OCI-LY7 (cell line): ENCODE data around the gene PKN2. TPM values are rescaled to one million over a fixed set of nuclear protein-coding genes. Genes with fewer than 3 reads are reported as not detected.

ENCODE experiments used
- BruUV-seq: library from RNA; stranded (reverse); fragments of 400-500 nt; replicated peaks from 2 replicates; lab custom pipeline; 2021; lab: Mats Ljungman, UMichigan
- CTCF ChIA-PET: fragments of 300-600 bp; sonication (Branson Sonifier 250); formaldehyde crosslinking; loops from one replicate; lab custom pipeline; 2022; ENCODE audit warnings: antibody characterized with exemption; ENCODE audit not compliant: unreplicated experiment; lab: Charles Lee
- POLR2A ChIA-PET: fragments of 300-600 bp; sonication (Branson Sonifier 250); formaldehyde crosslinking; loops from one replicate; lab custom pipeline; 2022; ENCODE audit warnings: antibody characterized with exemption; lab: Charles Lee
- DNase-seq: peaks from one replicate; pipeline ENCODE4 v3.0.0-alpha.2; 2015; ENCODE audit warnings: low spot score
- H2AFZ ChIP-seq: fragments of 200-600 bp; sonication (generic), shearing (Covaris generic); 2 replicates; pipeline ENCODE4 v1.6.1; 2014; ENCODE audit warnings: mild to moderate bottlenecking, antibody characterized with exemption, low read length, moderate library complexity
- H3K27ac ChIP-seq: fragments of 200-600 bp; sonication (generic); 2 replicates; pipeline ENCODE4 v1.5.1; 2014; ENCODE audit warnings: mixed run types, low read depth, mild to moderate bottlenecking, moderate library complexity, low read length, inconsistent platforms; ENCODE audit not compliant: poor library complexity, severe bottlenecking
- H3K36me3 ChIP-seq: fragments of 200-600 bp; sonication (generic); 2 replicates; pipeline ENCODE4 v1.6.1; 2014; ENCODE audit warnings: mild to moderate bottlenecking, antibody characterized with exemption, low read length, moderate library complexity, mixed read lengths; ENCODE audit not compliant: insufficient read depth
- H3K4me1 ChIP-seq: fragments of 200-600 bp; sonication (generic); 2 replicates; pipeline ENCODE4 v1.5.1; 2014; ENCODE audit warnings: mild to moderate bottlenecking, low read length; ENCODE audit not compliant: insufficient read depth, poor library complexity, severe bottlenecking
- H3K4me2 ChIP-seq: fragments of 200-600 bp; sonication (generic); 2 replicates; pipeline ENCODE4 v1.6.1; 2014; ENCODE audit warnings: mild to moderate bottlenecking, low read length
- H3K4me3 ChIP-seq: fragments of 200-600 bp; sonication (generic); 2 replicates; pipeline ENCODE4 v1.5.1; 2014; ENCODE audit warnings: mild to moderate bottlenecking, low read depth, low read length; ENCODE audit not compliant: poor library complexity, severe bottlenecking
- H3K79me2 ChIP-seq: fragments of 200-600 bp; sonication (generic); 2 replicates; pipeline ENCODE4 v1.6.1; 2016; ENCODE audit warnings: low read depth, mild to moderate bottlenecking, low read length, moderate library complexity, mixed read lengths; ENCODE audit not compliant: insufficient read depth
- H3K9me2 ChIP-seq: fragments of 200-600 bp; sonication (generic); 2 replicates; pipeline ENCODE4 v1.6.1; 2016; ENCODE audit warnings: mild to moderate bottlenecking, low read length, mixed read lengths; ENCODE audit not compliant: insufficient read depth
- H3K9me3 ChIP-seq: fragments of 200-600 bp; sonication (generic); 2 replicates; pipeline ENCODE4 v1.6.1; 2014; ENCODE audit warnings: mild to moderate bottlenecking, mixed run types, low read length, mixed read lengths
- H4K20me1 ChIP-seq: fragments of 200-600 bp; sonication (generic); 2 replicates; pipeline ENCODE4 v1.6.1; 2014; ENCODE audit warnings: mild to moderate bottlenecking, antibody characterized with exemption, low read length, moderate library complexity, mixed read lengths; ENCODE audit not compliant: insufficient read depth
- EZH2phosphoT487 ChIP-seq: fragments of 200-600 bp; sonication (generic); IDR thresholded peaks from 2 replicates; pipeline ENCODE4 v1.6.1; 2018; ENCODE audit warnings: low read depth, borderline replicate concordance, mild to moderate bottlenecking, mixed run types, antibody characterized with exemption, low read length, moderate library complexity, mixed read lengths
- intact Hi-C: fragments of 100-400 bp; cut with micrococcal nuclease; formaldehyde crosslinking; loops from one replicate; pipeline ENCODE4 v1.10.0; 2022; ENCODE audit not compliant: unreplicated experiment
- total RNA-seq, 2 experiments: library from RNA; depleted of rRNA in 1 of 2; stranded (reverse); fragments of >200 nt in 1 of 2; shearing (Covaris generic) in 1 of 2; gene quantifications; 2 replicates each; pipeline ENCODE4 v1.2.3, GENCODE V29; 2014 to 2022
- TF ChIP-seq, protein P1 (sequence below): fragments of 200-600 bp; sonication (generic); conservative IDR thresholded peaks from 2 replicates; pipeline ENCODE4 v1.5.1; 2014; ENCODE audit warnings: mild to moderate bottlenecking, antibody characterized with exemption, low read length, moderate library complexity, mixed read lengths

PKN2 gene
- total RNA-seq, 2 experiments from 2014 or later: 22.3 to 28.2 TPM

- CTCF ChIA-PET: no interaction called here
These were observed 57.3 kb downstream of the PKN2 start for GRCh38 chr1:88741413-88741812.

DNA sequence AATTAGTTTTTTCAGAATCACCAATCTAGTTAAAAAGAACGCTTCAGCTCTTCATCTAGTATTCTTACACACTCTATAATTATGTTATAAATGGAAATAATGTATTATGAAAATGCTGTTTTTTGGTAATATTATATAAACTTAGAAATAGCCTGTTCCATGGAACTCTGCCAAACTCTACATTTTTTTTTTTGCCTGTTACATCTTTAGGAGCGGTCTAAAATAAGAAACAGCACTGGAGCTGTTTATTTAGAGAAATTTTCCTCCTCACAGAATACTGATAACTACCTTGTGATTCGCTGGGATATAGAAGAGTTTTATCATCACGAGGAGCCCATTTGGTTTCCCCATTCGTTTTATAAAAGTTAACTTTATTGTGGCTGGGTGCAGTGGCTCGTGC, 58.5 kb downstream of the PKN2 start:
- ChIA-PET POLR2A (interaction anchor here (0.6 kb wide), 1 partner anchor 145 kb away, joined by 4 read pairs; no protein-coding TSS in a partner anchor), CTCF (no interaction called here)
- TF ChIP-seq, protein P1, sequence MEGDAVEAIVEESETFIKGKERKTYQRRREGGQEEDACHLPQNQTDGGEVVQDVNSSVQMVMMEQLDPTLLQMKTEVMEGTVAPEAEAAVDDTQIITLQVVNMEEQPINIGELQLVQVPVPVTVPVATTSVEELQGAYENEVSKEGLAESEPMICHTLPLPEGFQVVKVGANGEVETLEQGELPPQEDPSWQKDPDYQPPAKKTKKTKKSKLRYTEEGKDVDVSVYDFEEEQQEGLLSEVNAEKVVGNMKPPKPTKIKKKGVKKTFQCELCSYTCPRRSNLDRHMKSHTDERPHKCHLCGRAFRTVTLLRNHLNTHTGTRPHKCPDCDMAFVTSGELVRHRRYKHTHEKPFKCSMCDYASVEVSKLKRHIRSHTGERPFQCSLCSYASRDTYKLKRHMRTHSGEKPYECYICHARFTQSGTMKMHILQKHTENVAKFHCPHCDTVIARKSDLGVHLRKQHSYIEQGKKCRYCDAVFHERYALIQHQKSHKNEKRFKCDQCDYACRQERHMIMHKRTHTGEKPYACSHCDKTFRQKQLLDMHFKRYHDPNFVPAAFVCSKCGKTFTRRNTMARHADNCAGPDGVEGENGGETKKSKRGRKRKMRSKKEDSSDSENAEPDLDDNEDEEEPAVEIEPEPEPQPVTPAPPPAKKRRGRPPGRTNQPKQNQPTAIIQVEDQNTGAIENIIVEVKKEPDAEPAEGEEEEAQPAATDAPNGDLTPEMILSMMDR: no peak
- no peak for TF ChIP-seq EZH2phosphoT487
- 0 out of 2 replicates have a peak, but pooled peaks cover 4% of the 10 kb centered on the region for H4K20me1 ChIP-seq
- H2AFZ ChIP-seq: no peak overlapping the region
- H3K79me2 ChIP-seq: peaks cover 33% of the 10 kb centered on the region; the same call in 1 of the 2 replicates
- BruUV-seq: no TSS peak
- peaks cover 32% of the 10 kb centered on the region for H3K36me3 ChIP-seq
- no peak overlapping the region for H3K27ac ChIP-seq
- H3K4me1 ChIP-seq: no peaks in the 10 kb centered on the region
- intact Hi-C loops: loop anchor here (5.0 kb wide), 1 partner anchor 50 kb away; no protein-coding TSS in a partner anchor
- no peak for DNase-seq
- H3K9me3 ChIP-seq: no peaks in the 10 kb centered on the region
- no peaks in the 10 kb centered on the region for H3K9me2 ChIP-seq
- no peak overlapping the region for H3K4me3 ChIP-seq
- H3K4me2 ChIP-seq: no peak overlapping the region

More at GRCh38 chr1:88741413-88741812, 57.3 kb downstream of the PKN2 start:
- Histone ChIP-seq H3K4me1 (no peaks in the 10 kb centered on the region), H4K20me1 (0 out of 2 replicates have a peak, but pooled peaks cover 4% of the 10 kb centered on the region), H3K4me2 (no peak overlapping the region), H3K27ac (no peak overlapping the region), H3K9me2 (no peaks in the 10 kb centered on the region), H2AFZ (no peak overlapping the region), H3K9me3 (0 out of 2 replicates have a peak, but pooled peaks cover 2% of the 10 kb centered on the region), H3K79me2 (peaks cover 45% of the 10 kb centered on the region; the same call in 1 of the 2 replicates), H3K36me3 (peaks cover 36% of the 10 kb centered on the region), H3K4me3 (no peak overlapping the region)
- POLR2A ChIA-PET: interaction anchor here (0.5 to 0.6 kb wide), 2 partner anchors 58 to 151 kb away, joined by 3 to 6 read pairs; no protein-coding TSS in a partner anchor
- BruUV-seq: no TSS peak
- intact Hi-C loops: loop anchor here (5.0 kb wide), 1 partner anchor 51 kb away; no protein-coding TSS in a partner anchor
- no peak for TF ChIP-seq EZH2phosphoT487
- TF ChIP-seq, protein P1: no peak
- no peak for DNase-seq

DNA sequence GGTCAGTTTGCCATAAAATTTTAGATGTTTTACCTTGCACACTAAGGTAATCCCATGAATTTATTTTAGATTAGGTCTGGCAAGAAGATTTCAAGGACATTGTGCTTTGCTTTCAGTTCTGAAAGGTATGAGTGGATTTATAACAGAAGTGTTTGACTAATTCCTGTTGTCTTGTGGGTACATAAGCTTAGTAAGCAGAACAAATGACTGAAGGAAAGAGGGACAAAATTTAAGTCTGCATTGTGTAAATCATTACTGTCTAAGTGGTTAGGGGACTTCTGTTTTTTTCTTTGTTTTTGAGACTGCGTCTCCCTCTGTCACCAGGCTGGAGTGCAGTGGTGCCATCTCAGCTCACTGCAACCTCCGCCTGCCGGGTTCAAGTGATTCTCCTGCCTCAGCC, 60.1 kb downstream of the PKN2 start:
- Histone ChIP-seq H3K9me3 (no peaks in the 10 kb centered on the region), H3K4me1 (no peaks in the 10 kb centered on the region), H2AFZ (no peak overlapping the region), H3K27ac (no peak overlapping the region), H3K36me3 (peaks cover 32% of the 10 kb centered on the region), H3K4me3 (no peak overlapping the region), H3K9me2 (no peaks in the 10 kb centered on the region), H4K20me1 (0 out of 2 replicates have a peak, but pooled peaks cover under 1% of the 10 kb centered on the region), H3K79me2 (peaks cover 23% of the 10 kb centered on the region; the same call in 1 of the 2 replicates), H3K4me2 (no peak overlapping the region)
- intact Hi-C loops: loop anchor here (5.0 kb wide), 1 partner anchor 48 kb away; no protein-coding TSS in a partner anchor
- POLR2A ChIA-PET: interaction anchor here (0.6 kb wide), 1 partner anchor 43 kb away, joined by 3 read pairs; no protein-coding TSS in a partner anchor
- DNase-seq: no peak
- TF ChIP-seq, protein P1: no peak
- TF ChIP-seq EZH2phosphoT487: no peak
- no TSS peak for BruUV-seq
- CTCF ChIA-PET: no interaction called here
